HepG2 (cell line): Measurements from ENCODE around the gene ZNF331. TPM values are rescaled to one million over a fixed set of nuclear protein-coding genes. Genes with fewer than 3 reads are reported as not detected.

ENCODE experiments used
- DMTF1 ChIP-seq: sonication (generic); formaldehyde crosslinking; IDR thresholded peaks from 2 replicates; pipeline ENCODE4 v1.4.0; 2020; ENCODE audit warnings: mild to moderate bottlenecking, missing genetic modification reagents
- DNMT1 ChIP-seq: sonication (generic); formaldehyde crosslinking; IDR thresholded peaks from 2 replicates; pipeline ENCODE4 v1.5.1; 2020; ENCODE audit warnings: mild to moderate bottlenecking, missing genetic modification reagents
- KMT2B ChIP-seq: IDR thresholded peaks from 2 replicates; pipeline ENCODE4 v1.6.1; 2016; ENCODE audit warnings: missing genetic modification reagents, missing compliant biosample characterization
- PREB ChIP-seq: sonication (generic); formaldehyde crosslinking; IDR thresholded peaks from 2 replicates; pipeline ENCODE4 v1.4.0; 2020; ENCODE audit warnings: missing genetic modification reagents
- THAP9 ChIP-seq: sonication (generic); formaldehyde crosslinking; IDR thresholded peaks from 2 replicates; pipeline ENCODE4; 2020; ENCODE audit warnings: missing genetic modification reagents, mild to moderate bottlenecking, borderline replicate concordance
- TP53 ChIP-seq: sonication (generic); formaldehyde crosslinking; conservative IDR thresholded peaks from 2 replicates; pipeline ENCODE4 v1.4.0; 2020; ENCODE audit warnings: missing genetic modification reagents
- ZGPAT ChIP-seq: IDR thresholded peaks from 2 replicates; pipeline ENCODE4 v1.6.1; 2016; ENCODE audit warnings: mild to moderate bottlenecking
- ZNF180 ChIP-seq: sonication (generic); formaldehyde crosslinking; IDR thresholded peaks from 2 replicates; pipeline ENCODE4 v1.4.0; 2020; ENCODE audit warnings: low read depth, missing genetic modification reagents, borderline replicate concordance
- ZNF318 ChIP-seq: sonication (generic); formaldehyde crosslinking; IDR thresholded peaks from 2 replicates; pipeline ENCODE4 v1.4.0; 2020; ENCODE audit warnings: mild to moderate bottlenecking, missing genetic modification reagents
- ZNF572 ChIP-seq: sonication (generic); formaldehyde crosslinking; IDR thresholded peaks from 2 replicates; pipeline ENCODE4 v1.5.1; 2020; ENCODE audit warnings: mild to moderate bottlenecking, missing genetic modification reagents
- ZNF724P ChIP-seq: sonication (generic); formaldehyde crosslinking; IDR thresholded peaks from 2 replicates; pipeline ENCODE4 v1.8.0; 2022; ENCODE audit warnings: missing genetic modification reagents, borderline replicate concordance
- polyA plus RNA-seq, 8 experiments: library from polyadenylated mRNA; depleted of rRNA in 3 of 8; stranded (reverse) in 7 of 8; unstranded in 1 of 8; fragments of >200 nt; fragmentation: Illumina TruSeq in 4 of 8; extraction: Trizol in 4 of 8; gene quantifications; 2 replicates each; pipeline versions ENCODE4 v1.2.1 to v1.2.3, GENCODE V29; 2011 to 2016; ENCODE audit warnings: low read depth in 4 of 8, missing spikeins in 1 of 8, mixed read lengths in 1 of 8; ENCODE audit not compliant: insufficient read depth in 1 of 8
- total RNA-seq, 5 experiments: library from RNA; depleted of rRNA; stranded (reverse); fragments of >200 nt; fragmentation: Illumina TruSeq; extraction: Trizol; gene quantifications; 2 replicates each; pipeline ENCODE4 v1.2.3, GENCODE V29; 2016; ENCODE audit warnings: low read depth in 1 of 5

ZNF331 gene
- total and polyA plus RNA-seq, 2 of the 13 experiments (the other 11 are each of a cell fraction or from before 2014, with no cell fraction given) = 8.2 to 13.3 TPM

- peak; percentile 56; the same call in 1 of the 2 replicates for TF ChIP-seq THAP9
- peak; percentile 55; the same call in 1 of the 2 replicates for TF ChIP-seq ZNF724P (CRISPR knock-in tag)
- 0 out of 2 replicates have a peak, but pooled peaks have one; percentile 16 for TF ChIP-seq KMT2B (CRISPR knock-in tag)
- no peak for TF ChIP-seq ZNF180
- TF ChIP-seq ZGPAT = peak; percentile 3
- no peak for TF ChIP-seq ZNF572 (CRISPR knock-in tag)
- no peak for TF ChIP-seq PREB (CRISPR knock-in tag)
- peak; percentile 73; the same call in 1 of the 2 replicates for TF ChIP-seq DNMT1 (CRISPR knock-in tag)
- TF ChIP-seq ZNF318 (CRISPR knock-in tag) = no peak
- TF ChIP-seq DMTF1 (CRISPR knock-in tag) = no peak
- TF ChIP-seq TP53 = no peak
Measured at GRCh38 chr19:53537521-53538377, at the start of gene ZNF331 (continued).
